GM21576 (cell line): Measurements from ENCODE around the gene BATF.

Experiments
- ATAC-seq: cut with Tn5 transposase; IDR thresholded peaks from one replicate; pipeline ENCODE4 v1.9.1; 2021; ENCODE audit warnings: mild to moderate bottlenecking, moderate library complexity; ENCODE audit not compliant: unreplicated experiment

Gene BATF

DNA sequence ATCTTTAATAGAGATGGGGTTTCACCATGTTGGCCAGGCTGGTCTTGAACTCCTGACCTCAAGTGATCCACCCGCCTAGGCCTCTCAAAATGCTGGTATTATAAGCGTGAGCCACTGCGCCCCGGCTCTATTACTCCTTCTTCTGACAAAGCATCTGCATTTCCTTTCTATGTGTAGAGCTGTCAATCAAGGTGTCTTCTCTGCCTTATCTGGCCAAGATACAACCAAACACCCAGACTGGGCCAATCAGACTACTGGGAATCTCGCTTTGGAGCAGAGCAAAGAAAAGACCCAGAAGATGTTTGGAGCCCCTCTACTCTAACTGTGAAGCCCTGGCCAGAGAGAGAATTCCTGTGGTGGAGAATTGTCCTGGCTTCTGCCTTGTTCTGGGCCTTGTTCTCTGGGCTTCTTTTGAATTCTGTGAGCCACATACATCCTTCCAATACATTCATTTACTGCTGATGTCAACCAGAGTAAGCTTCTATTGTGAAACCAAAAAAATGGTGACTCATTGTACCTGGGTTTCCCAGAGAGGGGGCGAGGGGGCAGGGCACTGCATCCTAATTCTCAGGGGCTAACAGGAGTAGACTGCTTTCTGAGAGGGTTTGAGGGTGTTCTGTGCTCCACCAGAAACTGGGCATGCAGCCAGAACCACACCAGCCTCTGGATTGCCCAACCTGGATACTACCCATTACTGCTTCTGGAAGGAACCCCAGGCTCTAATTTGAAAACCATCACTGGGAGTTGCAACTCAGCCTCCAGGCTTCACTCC lies 37.4 kb downstream of the BATF start:
- ATAC-seq: peak; percentile 51

DNA sequence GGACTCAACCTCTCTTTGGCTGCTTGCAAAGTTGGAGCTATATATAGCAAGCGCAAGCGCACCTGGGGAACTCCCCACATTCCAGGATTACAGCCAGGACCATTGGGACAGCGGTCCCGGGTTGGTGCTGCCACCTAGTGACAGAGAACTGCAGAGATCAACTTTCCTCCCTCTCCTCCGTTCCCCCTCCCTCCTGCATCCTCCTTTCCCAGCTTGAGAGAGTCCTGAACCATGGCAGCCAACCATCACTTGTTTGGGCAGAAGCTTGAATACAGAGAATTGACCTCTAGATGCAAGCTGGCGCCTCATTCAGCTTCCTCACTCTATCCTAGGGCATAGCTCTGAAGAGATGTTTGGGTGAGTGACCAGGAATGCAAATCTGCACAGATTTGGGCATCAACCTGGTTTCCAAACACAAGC lies 38.8 kb downstream of the BATF start:
- peak; percentile 55 for ATAC-seq

DNA sequence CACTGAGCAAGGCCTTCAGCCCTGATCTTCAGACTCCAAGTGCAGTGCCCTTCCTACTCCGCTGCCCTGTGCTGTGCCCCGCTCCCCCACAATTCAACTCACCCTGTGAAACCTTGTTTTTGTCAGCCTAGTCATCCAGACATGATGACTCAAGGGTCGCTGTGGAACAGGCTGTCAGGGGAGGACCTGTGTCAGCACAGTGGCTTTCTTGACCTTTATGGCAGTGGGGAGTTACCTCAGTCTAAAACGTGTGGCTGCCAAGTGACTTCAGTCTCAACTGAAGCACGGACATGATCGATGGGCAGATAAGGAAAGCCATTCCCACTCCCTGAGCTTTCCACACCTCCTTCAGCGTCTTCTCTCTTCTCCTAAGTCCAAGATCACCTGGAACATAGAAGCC lies 39.8 kb downstream of the BATF start:
- no peak for ATAC-seq

DNA sequence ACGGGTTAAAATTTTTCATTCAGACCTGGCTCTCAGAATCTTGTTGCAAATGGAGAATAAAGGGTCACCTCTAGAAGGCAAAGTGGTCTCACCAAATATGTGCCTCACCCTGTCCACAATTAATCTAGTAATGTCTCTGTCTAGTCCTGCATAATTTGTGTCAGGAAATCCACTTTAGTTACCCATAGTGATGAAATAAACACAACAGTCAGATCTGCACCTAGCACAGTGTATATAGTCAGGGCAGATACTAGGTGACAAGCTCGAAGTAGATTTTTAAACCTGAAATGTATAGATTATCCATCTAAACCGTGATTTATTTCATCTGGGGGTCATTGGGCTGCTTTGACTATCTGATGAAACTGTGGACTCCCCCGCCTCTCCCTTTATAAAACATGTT lies 40.2 kb downstream of the BATF start:
- no peak for ATAC-seq

DNA sequence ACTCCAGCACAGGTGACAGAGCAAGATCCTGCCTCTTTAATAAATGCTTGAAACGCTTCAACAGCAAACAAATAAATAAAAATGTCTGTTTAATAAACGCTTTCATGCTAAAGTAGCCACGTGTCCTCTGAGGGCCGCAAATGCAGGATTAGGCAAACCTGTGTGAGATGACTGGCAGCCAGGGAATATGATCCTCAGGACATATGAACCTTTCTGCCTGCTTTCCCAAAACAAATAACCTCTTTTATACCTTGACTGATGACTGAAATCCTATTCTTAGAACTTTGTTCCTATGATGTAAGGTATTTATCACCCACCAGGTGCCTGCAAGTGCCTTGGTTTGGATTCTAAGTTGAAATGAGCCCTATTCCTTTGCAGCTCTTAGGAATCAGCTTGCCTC lies 41.7 kb downstream of the BATF start:
- ATAC-seq: no peak

DNA sequence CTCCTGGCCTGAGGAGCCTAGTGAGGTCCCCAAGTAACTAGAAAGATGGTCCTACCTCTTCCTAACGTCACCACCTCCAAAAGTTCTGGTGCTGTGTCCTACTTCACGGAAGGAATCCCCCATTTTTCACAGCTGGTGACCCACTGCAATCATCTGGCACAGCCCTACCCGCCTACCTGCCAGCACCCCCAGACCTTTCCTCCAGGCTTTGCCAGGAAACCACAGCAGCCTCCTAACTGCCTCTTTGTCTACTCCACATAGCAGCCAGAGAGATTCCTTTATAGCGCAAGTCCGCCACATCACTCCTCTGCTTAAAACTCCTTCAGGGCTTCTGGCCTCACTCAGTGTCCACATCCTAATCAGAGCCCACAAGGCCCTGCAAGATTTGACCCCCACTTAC lies 42.8 kb downstream of the BATF start:
- no peak for ATAC-seq

DNA sequence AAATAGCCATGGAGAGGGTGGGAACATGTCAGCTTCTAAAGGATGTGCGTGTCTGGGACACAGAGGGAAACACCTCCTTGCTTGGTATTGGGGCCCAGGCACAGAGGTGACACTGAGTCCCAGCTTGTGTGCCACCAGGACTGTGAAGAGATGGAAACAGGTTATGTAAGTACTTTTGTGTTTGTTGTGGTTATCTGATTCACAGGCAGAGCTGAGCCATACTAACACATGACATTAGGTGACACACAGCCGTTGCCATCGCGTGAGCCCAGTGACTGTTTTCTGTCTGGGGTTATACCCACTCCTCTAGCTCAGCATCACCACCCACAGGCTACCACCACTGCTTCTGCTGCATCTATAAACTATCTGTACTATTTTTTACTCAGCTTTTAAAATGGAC lies 44.1 kb downstream of the BATF start:
- no peak for ATAC-seq

DNA sequence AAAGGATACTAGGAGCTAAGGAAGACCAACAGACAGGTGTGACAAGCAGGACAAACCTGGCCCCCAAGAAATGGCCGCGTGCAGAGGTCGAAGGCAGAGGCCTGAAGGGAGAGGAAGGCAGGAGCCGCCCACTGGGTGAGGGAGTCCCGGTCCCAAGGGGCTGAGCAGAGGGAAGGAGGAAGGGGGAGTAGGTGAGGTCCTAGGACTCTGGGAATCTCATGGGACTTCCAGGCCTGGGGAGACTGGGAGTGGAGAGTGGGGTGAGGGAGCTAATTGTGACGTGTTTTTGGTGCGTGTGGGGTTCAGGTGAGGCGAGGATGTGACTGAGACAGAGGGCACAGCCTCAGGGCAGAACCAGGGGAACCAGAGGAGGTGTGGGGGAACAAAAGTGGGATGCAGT lies 44.5 kb downstream of the BATF start:
- ATAC-seq: no peak

DNA sequence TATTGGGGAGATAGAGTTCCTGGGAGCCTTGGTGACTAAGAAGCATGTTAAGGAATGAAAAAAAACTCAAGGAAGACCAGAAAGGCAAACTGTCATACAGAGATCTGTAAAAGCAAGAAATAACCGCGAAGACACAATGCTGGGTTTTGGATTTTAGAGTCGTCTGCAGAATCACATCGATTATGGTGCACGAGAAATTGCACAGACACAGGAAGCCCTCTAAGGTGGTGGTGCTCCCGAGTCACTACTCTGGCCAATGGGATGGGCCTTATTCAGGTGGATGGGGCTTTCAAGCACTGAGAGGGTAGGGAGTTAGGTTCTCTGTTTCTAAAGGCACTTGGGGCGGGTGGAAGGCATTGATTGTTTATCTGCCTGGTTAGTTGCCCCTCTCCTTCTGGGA lies 45.9 kb downstream of the BATF start:
- no peak for ATAC-seq

DNA sequence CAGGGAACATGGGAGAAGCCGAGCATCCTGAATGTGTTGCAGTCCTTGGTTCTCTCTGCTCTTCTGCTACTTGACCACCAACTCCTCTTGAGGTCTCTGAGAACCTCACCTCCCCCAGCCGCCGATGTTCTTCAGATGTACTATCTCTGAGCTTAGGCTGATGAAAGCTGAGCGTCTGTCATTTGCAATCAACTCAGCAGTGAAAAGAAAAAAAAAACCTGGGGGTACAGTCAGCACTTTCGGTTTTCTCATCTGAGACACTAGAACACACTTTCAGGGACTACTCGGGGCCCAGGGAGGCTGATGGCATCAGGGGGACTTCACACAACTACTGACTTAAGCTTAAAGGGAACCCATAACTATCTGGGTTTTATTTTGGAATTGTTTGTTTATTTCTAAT lies 46.5 kb downstream of the BATF start:
- no peak for ATAC-seq

DNA sequence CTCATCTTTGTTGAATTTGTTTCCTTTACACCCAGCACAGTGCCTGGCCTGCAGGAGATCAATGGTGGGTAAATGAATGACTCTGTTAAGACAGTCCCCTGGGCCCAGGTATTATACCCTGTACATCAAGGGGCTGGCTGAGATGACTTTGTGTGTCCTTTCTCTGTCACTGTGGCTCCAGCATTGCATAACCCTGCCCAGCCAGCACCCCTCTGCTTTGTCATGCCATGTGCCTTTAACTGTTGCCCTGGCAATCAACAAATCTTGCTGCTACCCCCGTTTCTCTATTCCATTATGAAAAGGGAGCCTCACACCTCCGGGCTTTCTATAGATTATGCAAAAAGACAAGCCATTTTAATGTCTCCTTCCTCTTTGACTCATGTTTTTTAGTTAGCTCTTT lies 48.5 kb downstream of the BATF start:
- no peak for ATAC-seq

DNA sequence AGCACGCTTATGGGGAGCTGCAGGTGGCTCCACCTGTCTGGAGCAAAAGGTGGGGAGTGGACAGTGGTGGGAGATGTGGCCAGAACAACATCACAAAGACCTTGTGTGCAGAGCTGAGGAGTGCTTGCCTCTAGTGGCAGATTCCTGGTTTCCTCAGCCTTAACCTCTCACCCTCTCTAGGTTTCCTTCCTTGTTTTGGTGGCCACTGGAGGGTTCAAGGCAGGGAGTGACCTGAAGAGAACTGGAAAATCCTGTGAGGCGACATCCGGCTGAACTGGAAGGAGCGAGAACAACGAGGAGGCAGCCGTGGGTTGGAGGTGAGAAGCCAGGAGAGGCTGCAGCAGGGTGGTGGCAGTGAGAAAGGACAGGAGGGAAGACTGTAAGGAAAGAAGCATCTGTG lies 49.8 kb downstream of the BATF start:
- no peak for ATAC-seq

DNA sequence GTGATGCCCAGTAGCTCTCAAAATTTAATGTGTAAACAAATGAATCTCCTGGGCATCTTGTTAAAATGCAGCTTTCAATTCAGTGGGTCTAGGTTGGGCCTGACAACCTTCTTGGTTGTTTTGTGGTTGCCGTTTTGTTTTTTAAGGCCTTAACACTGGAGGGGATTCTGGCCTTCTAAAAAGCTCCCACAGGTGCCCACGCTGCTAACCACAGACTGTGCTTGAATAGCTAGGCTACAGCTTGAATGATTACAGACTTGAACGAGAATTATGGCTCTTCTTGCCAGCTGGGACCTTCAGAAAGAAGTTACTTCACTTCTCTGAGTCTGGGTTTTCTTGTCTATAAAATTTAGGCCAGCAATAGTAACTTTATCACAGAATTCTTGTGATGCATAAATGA lies 54.8 kb downstream of the BATF start:
- no peak for ATAC-seq

DNA sequence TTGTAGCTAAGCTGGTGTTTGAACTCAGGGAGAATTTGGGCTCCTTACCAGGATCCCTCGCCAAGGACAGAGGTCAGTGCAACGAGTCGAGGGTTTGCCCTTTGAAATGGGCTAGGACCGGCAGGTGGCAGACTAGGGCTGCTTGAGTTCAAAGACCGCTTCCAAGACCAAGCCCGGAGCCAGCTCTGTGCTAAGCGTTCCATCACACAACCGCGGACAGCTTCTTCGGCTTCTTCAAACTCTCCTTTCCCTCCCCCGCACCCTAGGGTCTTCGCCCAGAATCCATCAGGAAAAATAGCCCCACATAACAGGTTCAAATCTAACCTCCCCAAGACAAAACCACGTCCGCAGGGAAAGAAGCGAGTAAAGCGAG lies 55.4 kb downstream of the BATF start:
- peak; percentile 82 for ATAC-seq

DNA sequence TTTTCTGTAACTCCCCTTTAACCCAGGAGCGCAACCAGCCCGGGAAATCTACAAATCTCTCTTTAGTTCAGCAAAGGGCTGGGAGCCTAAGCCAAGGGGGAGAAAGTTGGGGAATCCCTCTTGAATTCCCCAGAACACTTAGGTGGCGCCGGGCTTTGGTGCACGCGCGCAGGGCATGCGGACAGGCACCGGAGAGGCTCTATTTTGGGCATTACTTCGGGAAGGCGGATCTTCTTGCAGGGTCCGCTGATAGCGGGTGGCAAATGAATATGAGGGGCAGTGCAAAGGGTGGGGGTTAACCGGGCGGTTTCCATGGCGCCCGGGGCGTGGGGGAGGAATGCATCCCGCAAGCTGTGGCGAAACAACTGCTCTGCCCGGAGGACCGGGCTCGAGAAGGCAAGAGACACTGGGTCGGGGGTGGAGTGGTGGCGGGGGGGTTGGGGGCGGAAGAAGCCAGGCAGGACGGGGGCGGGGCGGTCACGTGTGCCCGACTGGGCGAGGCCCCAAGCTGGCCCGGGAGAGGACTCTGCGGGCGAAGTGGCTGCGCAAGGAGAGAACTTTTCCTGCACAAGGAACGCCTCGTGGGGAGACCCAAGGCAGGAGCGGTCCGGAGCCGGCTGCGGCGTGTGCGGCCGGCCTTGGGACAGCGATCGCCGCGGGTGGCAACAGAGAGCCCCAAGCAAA lies 56.0 kb downstream of the BATF start, which contains the start of gene FLVCR2:
Gene FLVCR2 (plus strand): TSS at position 519 of the 684 bp plus-strand sequence. CDS start 353 bp downstream, outside the sequence.
- peak; percentile 36 for ATAC-seq

DNA sequence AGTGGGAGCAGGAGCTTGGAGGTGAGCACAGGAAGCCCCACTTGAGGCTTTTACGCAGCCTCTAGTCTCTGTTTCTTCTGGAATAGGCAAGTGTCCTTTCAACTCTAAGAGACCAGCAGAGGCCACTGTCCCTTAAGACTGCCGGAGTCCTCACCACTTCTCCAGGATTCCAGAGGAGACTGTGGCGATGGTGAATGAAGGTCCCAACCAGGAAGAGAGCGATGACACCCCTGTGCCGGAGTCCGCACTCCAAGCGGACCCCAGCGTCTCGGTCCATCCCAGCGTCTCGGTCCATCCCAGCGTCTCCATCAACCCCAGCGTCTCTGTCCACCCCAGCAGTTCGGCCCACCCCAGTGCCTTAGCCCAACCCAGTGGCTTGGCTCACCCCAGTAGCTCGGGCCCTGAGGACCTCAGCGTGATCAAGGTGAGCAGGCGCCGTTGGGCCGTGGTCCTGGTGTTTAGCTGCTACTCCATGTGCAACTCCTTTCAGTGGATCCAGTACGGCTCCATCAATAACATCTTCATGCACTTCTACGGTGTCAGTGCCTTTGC lies 56.6 kb downstream of the BATF start:
- peak; percentile 6 for ATAC-seq

DNA sequence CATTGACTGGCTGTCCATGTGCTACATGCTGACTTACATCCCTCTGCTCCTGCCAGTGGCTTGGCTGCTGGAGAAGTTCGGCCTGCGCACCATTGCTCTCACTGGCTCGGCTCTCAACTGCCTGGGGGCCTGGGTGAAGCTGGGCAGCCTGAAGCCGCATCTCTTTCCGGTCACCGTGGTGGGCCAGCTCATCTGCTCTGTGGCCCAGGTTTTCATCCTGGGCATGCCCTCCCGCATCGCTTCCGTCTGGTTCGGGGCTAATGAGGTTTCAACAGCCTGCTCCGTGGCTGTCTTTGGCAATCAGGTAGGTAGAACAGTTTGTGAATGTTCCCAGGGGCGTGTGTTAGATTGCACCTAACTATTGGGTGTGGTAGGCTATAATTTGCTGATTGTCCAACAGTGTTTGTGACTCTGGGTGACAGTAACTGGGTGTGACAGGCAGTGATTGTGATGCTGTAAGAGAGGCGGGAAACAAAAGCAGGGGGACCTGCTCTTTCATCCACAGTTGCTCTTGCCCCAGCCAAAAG lies 57.1 kb downstream of the BATF start:
- ATAC-seq: no peak

DNA sequence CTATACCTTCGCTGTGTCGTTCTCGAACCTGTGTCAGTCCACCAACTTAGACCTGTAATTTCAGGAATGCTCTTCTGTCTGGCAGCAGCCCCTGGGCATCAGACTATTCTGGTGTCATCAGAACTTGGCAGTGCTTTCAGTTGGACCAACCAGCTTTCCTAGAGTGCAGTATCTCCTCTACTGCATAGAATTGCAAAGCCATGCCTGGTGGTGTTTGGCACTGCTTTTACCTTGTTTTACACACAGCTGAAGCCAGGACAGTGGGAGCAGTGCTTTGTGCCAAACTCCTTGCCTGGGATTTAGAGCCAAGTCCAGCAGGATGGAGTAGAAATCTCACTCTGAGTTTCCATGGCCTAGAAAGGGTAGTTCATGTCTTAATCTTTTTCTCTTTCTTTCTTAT lies 57.6 kb downstream of the BATF start:
- no peak for ATAC-seq

DNA sequence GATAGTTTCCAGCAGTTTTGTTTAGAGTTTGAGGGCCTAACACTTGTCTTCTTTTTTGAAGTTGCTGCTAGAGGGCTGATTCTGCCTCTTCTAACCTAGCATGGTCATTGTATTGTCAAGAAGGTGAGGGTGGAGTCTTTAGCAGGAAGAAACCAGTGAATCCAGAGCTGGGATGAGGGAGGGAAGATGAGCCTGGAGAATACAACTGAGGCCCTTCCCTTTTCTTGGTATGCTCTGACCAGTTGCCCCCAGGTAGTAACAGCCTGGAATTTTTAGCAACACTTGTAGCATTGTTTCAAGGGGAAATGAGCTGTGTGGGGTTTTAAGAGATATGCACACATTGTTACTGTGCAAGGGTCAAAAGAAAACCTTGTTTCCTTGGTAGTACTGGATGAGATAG lies 65.1 kb downstream of the BATF start:
- no peak for ATAC-seq

DNA sequence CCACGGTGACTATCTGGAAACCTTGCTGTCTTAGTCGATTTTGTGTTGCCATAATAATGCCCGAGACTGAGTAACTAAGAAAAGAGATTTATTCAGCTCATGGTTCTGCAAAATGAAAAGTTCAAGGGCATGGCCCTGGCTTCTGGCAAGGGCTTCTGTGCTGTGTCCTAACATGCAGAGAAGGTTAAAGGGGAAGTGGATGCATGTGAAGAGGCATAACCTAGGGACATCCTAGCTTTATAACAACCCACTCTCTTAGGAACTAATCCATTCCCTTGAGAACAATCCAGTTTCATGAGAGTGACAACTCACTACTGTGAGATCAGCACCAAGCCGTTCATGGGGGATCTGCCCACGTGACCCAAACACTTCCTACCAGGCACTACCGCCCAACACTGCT lies 67.7 kb downstream of the BATF start:
- no peak for ATAC-seq

DNA sequence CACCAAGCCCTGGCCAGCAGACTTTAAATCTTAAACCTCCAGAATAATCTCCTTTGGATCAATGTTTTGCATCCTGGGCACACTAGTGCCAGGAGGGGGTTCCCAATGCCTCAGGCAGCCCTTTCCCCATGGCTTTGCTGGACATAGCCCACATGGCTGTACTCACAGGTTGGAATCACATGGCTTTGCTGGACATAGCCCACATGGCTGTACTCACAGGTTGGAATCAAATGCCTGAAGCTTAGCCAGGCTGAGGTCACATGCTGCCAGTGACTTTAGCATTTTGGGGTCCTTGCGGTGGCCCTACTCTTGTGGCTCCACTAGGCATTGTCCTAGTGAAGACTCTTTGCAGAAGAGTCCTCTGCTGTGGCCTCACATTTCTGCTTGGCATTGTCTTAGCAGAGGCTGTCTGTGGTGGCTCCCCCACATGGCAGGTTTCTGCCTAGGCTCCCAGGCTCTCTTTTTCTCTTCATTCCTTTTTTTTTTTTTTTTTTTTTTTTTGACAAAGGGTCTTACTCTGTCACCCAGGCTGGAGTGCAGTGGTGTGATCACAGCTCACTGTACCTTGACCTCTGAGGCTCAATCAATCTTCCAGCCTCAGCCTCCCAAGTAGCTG lies 69.2 kb downstream of the BATF start:
- no peak for ATAC-seq
